Mesothelial cell of epicardium (in vitro differentiated cells): ENCODE data around the gene AP2A1. TPM values are rescaled to one million over a fixed set of nuclear protein-coding genes. Genes with fewer than 3 reads are reported as not detected.
"Not testable (repeated sequence)": the region's sequence is repeated elsewhere in the genome, so short reads cannot be mapped to it uniquely, and the experiment has no call there.

Experiments
- DNase-seq, 2 experiments: peaks; one replicate each; pipeline ENCODE4 v3.0.0; 2021; ENCODE audit warnings: low spot score in 2 of 2; ENCODE audit not compliant: unreplicated experiment in 2 of 2
- H3K27ac Mint-ChIP-seq: 2 replicates; pipeline ENCODE4 v1.8.0; 2021; ENCODE audit warnings: mixed read lengths
- H3K27me3 Mint-ChIP-seq: 2 replicates; pipeline ENCODE4 v1.8.0; 2021; ENCODE audit warnings: low read depth, mixed read lengths
- H3K36me3 Mint-ChIP-seq: 2 replicates; pipeline ENCODE4 v1.8.0; 2021; ENCODE audit warnings: mixed read lengths
- H3K4me1 Mint-ChIP-seq: 2 replicates; pipeline ENCODE4 v1.8.0; 2021; ENCODE audit warnings: mixed read lengths
- H3K4me3 Mint-ChIP-seq: 2 replicates; pipeline ENCODE4 v1.8.0; 2021; ENCODE audit warnings: mild to moderate bottlenecking, moderate library complexity, mixed read lengths
- H3K9me3 Mint-ChIP-seq: 2 replicates; pipeline ENCODE4 v1.8.0; 2021; ENCODE audit warnings: mixed read lengths
- total RNA-seq: library from RNA; stranded (reverse); gene quantifications from 3 replicates; pipeline ENCODE4 v1.2.1, GENCODE V29; 2021
- TF ChIP-seq, protein P1 (sequence below): fragments of 200-600 bp; sonication (generic); IDR thresholded peaks from one replicate; pipeline ENCODE4 v1.5.0; 2021; ENCODE audit warnings: antibody characterized with exemption; ENCODE audit not compliant: unreplicated experiment

The AP2A1 gene
- total RNA-seq, 1 donor from 2014 or later = 85.2 TPM

GRCh38 chr19:49816590-49816989 is 49.8 kb downstream of the AP2A1 start:
- peak overlapping the region; percentile 100 for H3K27ac Mint-ChIP-seq

GRCh38 chr19:49817964-49818648 is 51.3 kb downstream of the AP2A1 start, which contains the start of gene MED25:
Gene MED25 (plus strand): TSS chr19:49818289. CDS start chr19:49818342, 53 bp downstream.
- Mint-ChIP-seq H3K27ac (peak within 1 kb of the TSS; percentile 100), H3K27me3 (no peaks in the 10 kb centered on the region)

More at GRCh38 chr19:49816590-49816989, 49.8 kb downstream of the AP2A1 start:
- Mint-ChIP-seq H3K27me3 (no peaks in the 10 kb centered on the region), H3K4me3 (no peak overlapping the region), H3K4me1 (peaks cover 39% of the 10 kb centered on the region), H3K36me3 (peaks cover 4% of the 10 kb centered on the region), H3K9me3 (no peaks in the 10 kb centered on the region)
- DNase-seq = no peak
- TF ChIP-seq, protein P1, sequence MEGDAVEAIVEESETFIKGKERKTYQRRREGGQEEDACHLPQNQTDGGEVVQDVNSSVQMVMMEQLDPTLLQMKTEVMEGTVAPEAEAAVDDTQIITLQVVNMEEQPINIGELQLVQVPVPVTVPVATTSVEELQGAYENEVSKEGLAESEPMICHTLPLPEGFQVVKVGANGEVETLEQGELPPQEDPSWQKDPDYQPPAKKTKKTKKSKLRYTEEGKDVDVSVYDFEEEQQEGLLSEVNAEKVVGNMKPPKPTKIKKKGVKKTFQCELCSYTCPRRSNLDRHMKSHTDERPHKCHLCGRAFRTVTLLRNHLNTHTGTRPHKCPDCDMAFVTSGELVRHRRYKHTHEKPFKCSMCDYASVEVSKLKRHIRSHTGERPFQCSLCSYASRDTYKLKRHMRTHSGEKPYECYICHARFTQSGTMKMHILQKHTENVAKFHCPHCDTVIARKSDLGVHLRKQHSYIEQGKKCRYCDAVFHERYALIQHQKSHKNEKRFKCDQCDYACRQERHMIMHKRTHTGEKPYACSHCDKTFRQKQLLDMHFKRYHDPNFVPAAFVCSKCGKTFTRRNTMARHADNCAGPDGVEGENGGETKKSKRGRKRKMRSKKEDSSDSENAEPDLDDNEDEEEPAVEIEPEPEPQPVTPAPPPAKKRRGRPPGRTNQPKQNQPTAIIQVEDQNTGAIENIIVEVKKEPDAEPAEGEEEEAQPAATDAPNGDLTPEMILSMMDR = no peak

GRCh38 chr19:49818649-49819370 is 52.0 kb downstream of the AP2A1 start:
- Mint-ChIP-seq H3K27ac (peak overlapping the region; percentile 100), H3K36me3 (peaks cover 10% of the 10 kb centered on the region), H3K27me3 (no peaks in the 10 kb centered on the region), H3K9me3 (no peaks in the 10 kb centered on the region), H3K4me3 (peak overlapping the region; percentile 89), H3K4me1 (peaks cover 29% of the 10 kb centered on the region)
- TF ChIP-seq, protein P1 = no peak
- peak in 1 of 2 experiments; percentile 53 for DNase-seq

More at GRCh38 chr19:49817964-49818648, 51.3 kb downstream of the AP2A1 start, which contains the start of gene MED25:
- Mint-ChIP-seq H3K4me1 (peaks cover 29% of the 10 kb centered on the region), H3K9me3 (no peaks in the 10 kb centered on the region), H3K4me3 (peak within 1 kb of the TSS; percentile 89), H3K36me3 (peaks cover 5% of the 10 kb centered on the region)
- peak; percentile 78 to 92 for DNase-seq
- TF ChIP-seq, protein P1 = no peak

DNA sequence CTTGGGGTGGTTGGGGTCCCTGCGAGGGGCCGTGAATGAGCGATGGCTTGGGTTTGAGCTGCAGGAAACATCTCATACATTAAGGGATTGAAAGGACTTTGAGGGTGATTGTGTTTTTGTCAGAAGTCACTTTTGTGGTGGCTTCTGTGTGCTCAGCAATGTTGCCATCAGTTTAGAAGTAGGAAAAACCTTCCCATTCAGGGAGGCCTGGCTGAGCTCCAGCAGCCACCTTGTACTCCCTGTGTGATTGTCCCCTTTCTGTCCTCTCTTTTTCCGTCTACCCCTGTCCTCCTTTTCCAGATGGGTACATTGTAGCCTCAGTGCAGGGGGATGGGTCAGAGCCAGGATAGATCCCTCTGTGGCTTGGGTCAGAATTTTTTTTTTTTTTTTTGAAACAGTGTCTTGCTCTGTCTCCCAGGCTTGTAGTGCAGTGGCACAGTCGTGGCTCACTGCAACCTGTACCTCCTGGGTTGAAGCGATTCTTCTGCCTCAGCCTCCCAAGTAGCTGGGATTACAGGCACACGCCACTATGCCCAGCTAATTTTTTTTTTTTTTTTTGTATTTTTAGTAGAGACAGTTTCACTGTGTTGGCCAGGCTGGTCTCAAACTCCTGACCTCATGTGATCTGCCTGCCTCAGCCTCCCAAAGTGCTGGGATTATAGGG is 52.8 kb downstream of the AP2A1 start:
- Mint-ChIP-seq H3K27ac (peak overlapping the region; percentile 100), H3K4me3 (peak overlapping the region; percentile 89), H3K4me1 (peaks cover 25% of the 10 kb centered on the region), H3K36me3 (peaks cover 10% of the 10 kb centered on the region)
- not testable (repeated sequence) for H3K9me3 Mint-ChIP-seq, H3K27me3 Mint-ChIP-seq, DNase-seq

DNA sequence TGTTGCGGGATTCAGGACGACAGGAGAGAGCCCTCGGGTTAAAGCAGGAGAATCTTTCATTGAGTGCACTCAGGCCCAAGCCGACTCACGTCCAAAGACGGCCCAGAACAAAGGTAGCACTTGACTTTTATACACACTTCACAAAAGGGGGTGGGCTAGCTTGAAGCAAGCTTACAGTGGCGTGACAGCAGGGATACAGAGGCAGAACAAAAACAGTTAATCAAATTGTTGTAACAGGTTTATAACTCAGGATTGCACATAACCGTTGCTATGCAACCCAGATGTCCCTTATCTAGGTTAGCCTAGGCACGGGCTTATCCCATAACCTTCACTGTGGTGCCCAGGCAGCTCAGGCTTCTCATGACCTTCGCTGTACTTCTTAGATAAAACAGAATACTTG is 53.3 kb downstream of the AP2A1 start:
- DNase-seq = no peak
- Mint-ChIP-seq H3K36me3 (peaks cover 10% of the 10 kb centered on the region), H3K27ac (peak overlapping the region; percentile 79), H3K4me1 (peaks cover 24% of the 10 kb centered on the region), H3K27me3 (no peaks in the 10 kb centered on the region), H3K4me3 (peak overlapping the region; percentile 89), H3K9me3 (no peaks in the 10 kb centered on the region)
- TF ChIP-seq, protein P1 = no peak

DNA sequence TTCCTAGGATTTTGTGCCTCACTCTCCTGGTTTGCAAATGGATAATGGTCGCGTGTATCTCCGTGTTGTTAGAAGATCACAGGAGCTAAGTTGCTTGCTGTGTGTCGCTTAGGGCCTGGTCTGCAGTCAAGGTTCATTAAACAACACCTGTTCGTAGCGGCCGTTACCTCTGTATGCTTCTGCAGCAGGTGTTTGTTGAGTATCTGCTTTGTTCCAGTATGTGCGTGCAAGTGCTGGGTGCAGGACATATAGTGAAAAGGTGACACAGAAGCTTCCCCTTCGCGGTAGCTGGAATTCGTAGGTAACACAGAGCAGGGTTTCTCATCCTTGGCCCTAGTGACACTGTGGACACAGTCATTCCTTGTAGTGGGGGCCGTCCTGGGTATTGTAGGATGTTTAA is 56.7 kb downstream of the AP2A1 start:
- no peak for DNase-seq
- H3K9me3 Mint-ChIP-seq = no peaks in the 10 kb centered on the region
- peaks cover 19% of the 10 kb centered on the region for H3K36me3 Mint-ChIP-seq
- no peak overlapping the region for H3K4me3 Mint-ChIP-seq
- no peak overlapping the region for H3K27ac Mint-ChIP-seq
- peaks cover 20% of the 10 kb centered on the region for H3K4me1 Mint-ChIP-seq
- TF ChIP-seq, protein P1 = no peak
- H3K27me3 Mint-ChIP-seq = no peaks in the 10 kb centered on the region
